Trophoblast cell (in vitro differentiated cells and primary cell): ENCODE data around the gene COX6B1.
A peak's percentile ranks its signal among the peaks of the same experiment; 100 is the strongest.
"Not testable (repeated sequence)": the region's sequence is repeated elsewhere in the genome, so short reads cannot be mapped to it uniquely, and the experiment has no call there.

Experiments
- DNase-seq, 2 donors: peaks; one replicate each; pipeline ENCODE4 v3.0.0-alpha.2; 2016
- H2AFZ ChIP-seq: 2 replicates; pipeline ENCODE4 v1.6.1; 2013; ENCODE audit warnings: low read length, moderate library complexity, mild to moderate bottlenecking; ENCODE audit not compliant: insufficient read depth, poor library complexity
- H2AK5ac ChIP-seq: 2 replicates; pipeline ENCODE4 v1.6.1; 2013; ENCODE audit warnings: mild to moderate bottlenecking, low read length
- H2BK120ac ChIP-seq: 2 replicates; pipeline ENCODE4 v1.6.1; 2013; ENCODE audit warnings: low read length, mild to moderate bottlenecking, moderate library complexity; ENCODE audit not compliant: insufficient read depth, poor library complexity
- H2BK12ac ChIP-seq: 2 replicates; pipeline ENCODE4 v1.6.1; 2013; ENCODE audit warnings: mild to moderate bottlenecking, low read length, moderate library complexity
- H2BK5ac ChIP-seq: 2 replicates; pipeline ENCODE4 v1.6.1; 2013; ENCODE audit warnings: low read length, low read depth, moderate library complexity, mild to moderate bottlenecking; ENCODE audit not compliant: poor library complexity
- H3K14ac ChIP-seq: 2 replicates; pipeline ENCODE4 v1.6.1; 2013; ENCODE audit warnings: mild to moderate bottlenecking, low read length
- H3K18ac ChIP-seq: 2 replicates; pipeline ENCODE4 v1.6.1; 2013; ENCODE audit warnings: mild to moderate bottlenecking, low read length
- H3K23ac ChIP-seq: 2 replicates; pipeline ENCODE4 v1.6.1; 2013; ENCODE audit warnings: low read length
- H3K27ac ChIP-seq: 2 replicates; pipeline ENCODE4 v1.5.1; 2013; ENCODE audit warnings: low read depth, mild to moderate bottlenecking, inconsistent platforms, low read length, moderate library complexity
- H3K27me3 ChIP-seq: 2 replicates; pipeline ENCODE4 v1.6.1; 2013; ENCODE audit warnings: inconsistent platforms, mild to moderate bottlenecking, low read length, moderate library complexity; ENCODE audit not compliant: insufficient read depth
- H3K36me3 ChIP-seq, 2 experiments: 1 replicate in 1 of 2; 2 replicates in 1 of 2; pipeline ENCODE4 v1.6.1; 2013; ENCODE audit warnings: low read length in 2 of 2, mild to moderate bottlenecking in 2 of 2, moderate library complexity in 1 of 2; ENCODE audit not compliant: insufficient read depth in 2 of 2, control insufficient read depth in 1 of 2
- H3K4ac ChIP-seq: 2 replicates; pipeline ENCODE4 v1.6.1; 2013; ENCODE audit warnings: low read depth, mild to moderate bottlenecking, low read length, moderate library complexity
- H3K4me1 ChIP-seq, 2 experiments: 1 replicate in 1 of 2; 2 replicates in 1 of 2; pipeline ENCODE4 v1.6.1; 2013; ENCODE audit warnings: low read length in 2 of 2, mild to moderate bottlenecking in 2 of 2, moderate library complexity in 1 of 2; ENCODE audit not compliant: insufficient read depth in 2 of 2, control insufficient read depth in 1 of 2
- H3K4me2 ChIP-seq: 2 replicates; pipeline ENCODE4 v1.6.1; 2013; ENCODE audit warnings: inconsistent platforms, mild to moderate bottlenecking, low read length, moderate library complexity
- H3K4me3 ChIP-seq: 2 replicates; pipeline ENCODE4 v1.5.1; 2013; ENCODE audit warnings: mild to moderate bottlenecking, low read depth, low read length, inconsistent platforms
- H3K79me1 ChIP-seq: one replicate; pipeline ENCODE4 v1.6.1; 2013; ENCODE audit warnings: low read length
- H3K79me2 ChIP-seq: 2 replicates; pipeline ENCODE4 v1.6.1; 2013; ENCODE audit warnings: low read length, mild to moderate bottlenecking; ENCODE audit not compliant: control insufficient read depth, insufficient read depth, poor library complexity
- H3K9ac ChIP-seq: 2 replicates; pipeline ENCODE4 v1.6.1; 2013; ENCODE audit warnings: mild to moderate bottlenecking, low read length
- H3K9me3 ChIP-seq: 2 replicates; pipeline ENCODE4 v1.6.1; 2013; ENCODE audit warnings: low read depth, mild to moderate bottlenecking, control low read depth, inconsistent platforms, low read length; ENCODE audit not compliant: insufficient read depth
- H4K12ac ChIP-seq: 2 replicates; pipeline ENCODE4 v1.6.1; 2013; ENCODE audit warnings: low read depth, mild to moderate bottlenecking, low read length, moderate library complexity
- H4K8ac ChIP-seq: 2 replicates; pipeline ENCODE4 v1.6.1; 2013; ENCODE audit warnings: low read depth, mild to moderate bottlenecking, low read length, moderate library complexity
- H4K91ac ChIP-seq: one replicate; pipeline ENCODE4 v1.6.1; 2013; ENCODE audit warnings: low read depth, mild to moderate bottlenecking, low read length, moderate library complexity
- WGBS: extraction: QIAGEN DNeasy Blood & Tissue Kit; methylation state at CpG from one replicate; pipeline ENCODE4 v1.1.7; 2013; ENCODE audit warnings: missing lambda C conversion rate; ENCODE audit not compliant: insufficient read length, insufficient coverage; ENCODE audit errors: extremely low coverage; 5-methylcytosine and 5-hydroxymethylcytosine counted together

The COX6B1 gene

GRCh38 chr19:35645680-35646511, 2.2 kb upstream of the COX6B1 start:
- peaks cover 19 to 26% of the 10 kb centered on the region in 2 experiments for H3K4me1 ChIP-seq
- no peak overlapping the region for H4K91ac ChIP-seq
- H3K9ac ChIP-seq, result no peak overlapping the region
- H3K18ac ChIP-seq, result no peak overlapping the region
- no peak overlapping the region for H3K27ac ChIP-seq
- H2AFZ ChIP-seq, result peak overlapping the region; percentile 2
- no CpG with 5 or more reads among the region's 7 CpGs for WGBS
- H2BK12ac ChIP-seq, result peak overlapping the region; percentile 9
- peak; percentile 66 to 67 for DNase-seq
- no peak overlapping the region for H3K23ac ChIP-seq
- H3K36me3 ChIP-seq, result peaks cover 0 to 3% of the 10 kb centered on the region in 2 experiments
- peak overlapping the region; percentile 53 for H2AK5ac ChIP-seq
- H3K4me3 ChIP-seq, result no peak overlapping the region
- H3K27me3 ChIP-seq, result no peaks in the 10 kb centered on the region
- no peak overlapping the region for H3K4ac ChIP-seq
- H3K79me2 ChIP-seq, result peaks cover 6% of the 10 kb centered on the region
- peaks cover 3% of the 10 kb centered on the region for H3K9me3 ChIP-seq
- H2BK5ac ChIP-seq, result no peak overlapping the region
- peaks cover 16% of the 10 kb centered on the region for H3K79me1 ChIP-seq
- H3K4me2 ChIP-seq, result no peak overlapping the region
- H3K14ac ChIP-seq, result no peak overlapping the region
- H4K8ac ChIP-seq, result peak overlapping the region; percentile 47
- no peak overlapping the region for H4K12ac ChIP-seq
- no peak overlapping the region for H2BK120ac ChIP-seq

- Histone ChIP-seq H3K79me1 (peaks cover 2% of the 10 kb centered on the region), H3K27me3 (no peaks in the 10 kb centered on the region), H2BK5ac (no peak overlapping the region), H3K36me3 (peaks cover 28 to 30% of the 10 kb centered on the region in 2 experiments), H3K18ac (no peak overlapping the region), H2AFZ (no peak overlapping the region), H3K79me2 (peaks cover 4% of the 10 kb centered on the region), H4K12ac (no peak overlapping the region), H4K91ac (no peak overlapping the region), H2AK5ac (no peak overlapping the region), H3K9me3 (no peaks in the 10 kb centered on the region), H3K4me3 (no peak overlapping the region), H2BK12ac (no peak overlapping the region), H3K4ac (no peak overlapping the region), H3K4me1 (peaks cover 5 to 8% of the 10 kb centered on the region in 2 experiments), H3K14ac (no peak overlapping the region), H4K8ac (no peak overlapping the region), H3K23ac (no peak overlapping the region), H3K27ac (no peak overlapping the region), H2BK120ac (no peak overlapping the region), H3K9ac (no peak overlapping the region), H3K4me2 (no peak overlapping the region)
- no CpG with 5 or more reads among the region's 9 CpGs for WGBS
- no peak for DNase-seq
These were observed 2.5 kb downstream of the COX6B1 start for GRCh38 chr19:35650581-35650980.

GRCh38 chr19:35654828-35655227, 6.7 kb downstream of the COX6B1 start:
- not testable (repeated sequence) for H3K4me1 ChIP-seq, H3K14ac ChIP-seq, H3K23ac ChIP-seq, H3K9me3 ChIP-seq, H2AFZ ChIP-seq, H4K12ac ChIP-seq, H3K9ac ChIP-seq, H3K4ac ChIP-seq, DNase-seq, H3K79me2 ChIP-seq, H3K4me2 ChIP-seq, H2AK5ac ChIP-seq, H3K27me3 ChIP-seq, H2BK5ac ChIP-seq, H4K8ac ChIP-seq, H2BK12ac ChIP-seq, H2BK120ac ChIP-seq, H4K91ac ChIP-seq, H3K79me1 ChIP-seq, H3K18ac ChIP-seq, H3K27ac ChIP-seq
- Histone ChIP-seq H3K36me3 (peaks cover 51 to 55% of the 10 kb centered on the region in 2 experiments), H3K4me3 (peak overlapping the region; percentile 3)
- no CpG with 5 or more reads among the region's 6 CpGs for WGBS

GRCh38 chr19:35655600-35655999, 7.5 kb downstream of the COX6B1 start:
- no peak overlapping the region for H3K27ac ChIP-seq
- no peak overlapping the region for H2AFZ ChIP-seq
- no peak overlapping the region for H3K18ac ChIP-seq
- no peak overlapping the region for H2AK5ac ChIP-seq
- no peak overlapping the region for H3K4me2 ChIP-seq
- no peaks in the 10 kb centered on the region for H3K79me2 ChIP-seq
- peaks cover 54 to 58% of the 10 kb centered on the region in 2 experiments for H3K36me3 ChIP-seq
- H4K91ac ChIP-seq, result no peak overlapping the region
- H3K4me1 ChIP-seq, result no peaks in the 10 kb centered on the region
- no peak overlapping the region for H2BK120ac ChIP-seq
- H2BK5ac ChIP-seq, result no peak overlapping the region
- H3K4me3 ChIP-seq, result no peak overlapping the region
- no peaks in the 10 kb centered on the region for H3K27me3 ChIP-seq
- WGBS, result no CpG with 5 or more reads among the region's 4 CpGs
- no peak overlapping the region for H3K9ac ChIP-seq
- H3K9me3 ChIP-seq, result no peaks in the 10 kb centered on the region
- no peak overlapping the region for H3K14ac ChIP-seq
- no peak overlapping the region for H4K8ac ChIP-seq
- H4K12ac ChIP-seq, result no peak overlapping the region
- H3K4ac ChIP-seq, result no peak overlapping the region
- no peaks in the 10 kb centered on the region for H3K79me1 ChIP-seq
- DNase-seq, result no peak
- no peak overlapping the region for H2BK12ac ChIP-seq
- H3K23ac ChIP-seq, result no peak overlapping the region
